GM19351 (cell line): ENCODE data around the gene ASB8.
A peak's percentile ranks its signal among the peaks of the same experiment; 100 is the strongest.
"Not testable (repeated sequence)": the region's sequence is repeated elsewhere in the genome, so short reads cannot be mapped to it uniquely, and the experiment has no call there.

Source experiments
- ATAC-seq: cut with Tn5 transposase; IDR thresholded peaks from one replicate; pipeline ENCODE4 v1.9.1; 2021; ENCODE audit warnings: mild to moderate bottlenecking, moderate library complexity; ENCODE audit not compliant: unreplicated experiment

ASB8 gene

DNA sequence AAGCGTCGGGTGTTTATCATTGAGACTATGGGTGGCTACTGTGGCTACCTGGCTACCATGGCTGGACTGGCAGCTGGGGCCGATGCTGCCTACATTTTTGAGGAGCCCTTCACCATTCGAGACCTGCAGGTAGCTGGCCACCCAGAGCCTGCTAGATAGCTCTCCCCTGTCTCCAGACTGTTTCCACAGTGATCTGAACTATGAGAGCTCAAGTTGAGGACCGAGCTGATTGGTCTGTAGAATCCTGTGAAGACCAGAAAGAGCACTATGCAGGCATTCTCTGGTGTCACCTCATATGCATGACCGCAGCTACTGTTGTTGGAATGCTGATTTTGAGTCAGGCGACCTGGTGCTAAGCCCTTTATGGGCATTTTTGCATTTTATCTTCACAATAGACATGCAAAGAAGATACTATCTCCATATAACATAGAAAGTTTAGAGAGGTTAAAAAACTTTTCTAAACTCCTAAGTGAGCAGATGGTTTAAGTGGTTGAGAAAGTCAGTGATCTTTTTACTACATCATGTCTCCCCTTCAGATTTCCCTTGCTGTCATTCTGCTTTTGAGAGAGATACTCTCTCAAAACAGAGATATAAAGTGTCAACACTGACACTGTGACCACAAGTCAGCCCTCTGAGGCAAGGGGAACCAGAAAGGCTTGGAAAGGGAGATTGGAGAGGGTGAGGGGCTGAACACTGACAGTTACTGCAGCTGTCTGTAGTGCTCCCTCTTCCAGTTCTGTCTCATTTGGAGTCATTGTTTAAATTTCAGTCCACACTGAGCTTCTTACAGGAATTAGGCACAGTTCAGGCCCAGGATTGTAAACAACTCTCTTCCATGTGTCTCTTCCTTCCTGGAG, 14.3 kb downstream of the ASB8 start:
- ATAC-seq, result no peak

DNA sequence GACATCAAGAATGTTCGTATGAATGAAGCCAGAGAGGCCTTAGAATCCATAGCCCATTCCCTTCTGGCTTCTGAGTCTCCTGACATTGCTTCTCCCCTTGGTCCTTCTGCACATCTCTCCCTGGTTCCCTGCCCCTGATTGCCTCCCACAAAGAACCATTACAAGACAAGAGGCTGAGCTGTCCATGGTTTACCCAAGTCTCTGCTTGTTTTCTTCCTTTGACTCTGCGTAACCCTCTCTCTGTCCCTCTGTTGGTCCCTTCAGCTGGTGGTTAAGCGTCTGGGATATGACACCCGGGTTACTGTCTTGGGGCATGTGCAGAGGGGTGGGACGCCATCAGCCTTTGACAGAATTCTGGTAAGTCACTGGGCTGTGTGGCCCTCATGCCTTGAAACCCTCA, 22.3 kb downstream of the ASB8 start:
- no peak for ATAC-seq

DNA sequence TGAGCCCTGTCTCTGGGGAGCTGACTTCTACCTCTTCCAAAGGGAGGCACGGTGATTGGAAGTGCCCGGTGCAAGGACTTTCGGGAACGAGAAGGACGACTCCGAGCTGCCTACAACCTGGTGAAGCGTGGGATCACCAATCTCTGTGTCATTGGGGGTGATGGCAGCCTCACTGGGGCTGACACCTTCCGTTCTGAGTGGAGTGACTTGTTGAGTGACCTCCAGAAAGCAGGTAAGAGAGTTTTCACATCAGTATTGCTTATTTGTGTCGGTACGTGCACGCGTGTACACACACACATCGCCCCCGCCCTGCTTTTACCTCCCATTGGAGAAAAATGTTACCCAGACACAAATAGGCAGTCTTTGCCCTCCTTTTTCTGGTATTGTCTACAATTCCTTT, 24.5 kb downstream of the ASB8 start:
- ATAC-seq, result no peak

DNA sequence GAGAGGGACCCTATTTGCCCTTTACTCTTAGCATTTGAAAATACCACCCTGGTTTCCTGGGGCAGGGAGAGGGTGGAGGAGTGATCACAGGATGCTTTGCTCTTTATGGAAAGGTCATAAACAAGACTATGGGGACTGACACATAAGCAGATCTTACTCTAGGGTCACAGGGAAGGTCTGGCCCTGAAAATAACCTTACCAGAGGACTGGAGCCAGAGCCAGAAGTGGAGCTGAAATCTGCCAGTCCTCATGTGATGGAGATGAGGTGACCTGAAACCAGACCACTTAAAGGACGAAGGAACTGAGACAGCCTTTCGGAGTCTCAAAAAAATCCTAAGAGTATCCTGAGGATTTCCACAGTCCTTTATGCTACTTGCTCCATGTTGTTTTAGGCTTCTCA, 25.8 kb downstream of the ASB8 start:
- no peak for ATAC-seq

DNA sequence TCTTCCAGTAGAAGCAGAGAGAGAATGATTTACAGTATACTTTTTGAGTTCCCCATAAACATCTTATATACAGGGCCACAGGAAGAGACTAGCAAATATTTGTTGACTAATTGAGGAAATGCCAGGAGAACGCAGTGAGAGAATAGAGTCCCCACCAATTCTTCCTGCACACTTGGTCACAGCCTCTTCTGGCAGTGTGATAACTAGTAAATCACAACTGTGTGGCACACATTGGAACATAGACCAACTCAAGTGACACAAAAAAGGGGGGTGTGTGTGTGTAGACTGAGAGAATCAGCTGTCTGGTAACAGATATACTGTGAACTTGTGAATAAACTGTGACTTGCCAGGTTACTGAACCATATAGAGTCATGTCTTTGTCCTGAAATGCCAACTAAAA, 27.9 kb downstream of the ASB8 start:
- no peak for ATAC-seq

DNA sequence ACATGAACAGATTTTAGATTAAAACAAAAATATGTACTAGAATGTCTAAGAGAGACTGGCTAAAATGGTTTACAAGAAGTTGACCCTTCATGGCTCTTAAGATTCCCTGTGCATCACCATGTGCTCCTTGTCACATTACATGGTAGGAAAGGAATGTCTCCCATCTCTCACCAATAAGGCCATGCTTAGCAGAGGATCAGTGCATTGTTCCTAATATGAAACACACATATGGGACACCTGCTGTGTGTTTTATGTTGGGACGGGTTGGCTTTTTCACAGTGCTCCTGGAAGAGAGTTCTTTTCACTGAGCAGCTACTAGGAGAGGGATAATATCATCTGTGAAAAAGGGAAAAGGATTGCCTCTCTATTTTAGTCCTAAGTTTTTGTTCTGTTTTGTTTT, 28.5 kb downstream of the ASB8 start:
- ATAC-seq, result no peak

DNA sequence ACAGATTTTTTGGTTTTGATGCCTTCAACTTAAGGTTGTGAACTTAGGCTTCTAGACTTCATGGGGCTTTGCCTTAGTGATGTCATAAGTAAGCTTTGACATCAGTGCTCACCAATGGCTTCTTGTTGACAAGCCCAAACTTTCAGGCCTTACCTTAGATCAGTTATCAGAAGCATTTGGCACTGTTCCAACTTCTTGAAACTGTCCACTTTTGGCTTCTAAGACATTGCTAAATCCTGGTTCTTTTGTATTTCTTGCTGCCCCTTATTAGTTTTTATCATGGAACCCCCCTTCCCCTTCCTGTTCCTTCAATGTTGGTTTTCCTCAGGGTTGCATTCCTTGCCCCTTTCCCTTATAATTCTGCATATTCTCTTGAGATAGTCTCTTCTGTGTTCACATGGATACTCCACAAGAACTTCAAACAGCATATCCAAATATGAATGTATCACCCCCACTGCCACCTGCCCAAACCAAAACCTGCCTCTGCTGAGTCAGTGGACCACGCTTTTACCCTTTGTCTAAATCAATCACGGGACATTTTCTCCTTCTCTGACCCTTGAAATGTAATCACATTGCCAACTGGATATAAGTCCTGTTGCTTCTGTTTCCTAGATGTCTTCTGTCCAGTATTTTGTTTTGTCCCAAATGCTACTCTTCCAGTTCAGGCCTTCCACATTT, 30.2 kb downstream of the ASB8 start:
- no peak for ATAC-seq

DNA sequence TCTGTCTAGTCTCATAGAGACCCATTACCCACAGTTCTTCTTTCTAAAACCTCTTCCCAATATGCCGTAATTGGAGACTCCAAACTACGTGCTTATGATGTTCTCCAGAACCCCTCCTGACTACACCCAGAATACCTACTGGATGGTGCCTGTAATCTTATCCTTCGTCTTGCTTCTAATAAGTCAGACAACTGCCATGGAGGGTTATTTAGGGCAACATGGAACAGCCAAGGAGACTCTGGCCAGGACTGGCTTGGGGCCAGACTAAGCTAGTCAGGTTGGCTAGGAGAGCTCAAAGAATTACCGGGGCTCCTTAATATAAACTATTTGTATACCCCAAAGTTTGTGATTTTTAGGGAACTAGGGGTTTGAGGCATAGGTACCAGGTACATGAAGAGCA, 31.3 kb downstream of the ASB8 start:
- no peak for ATAC-seq

DNA sequence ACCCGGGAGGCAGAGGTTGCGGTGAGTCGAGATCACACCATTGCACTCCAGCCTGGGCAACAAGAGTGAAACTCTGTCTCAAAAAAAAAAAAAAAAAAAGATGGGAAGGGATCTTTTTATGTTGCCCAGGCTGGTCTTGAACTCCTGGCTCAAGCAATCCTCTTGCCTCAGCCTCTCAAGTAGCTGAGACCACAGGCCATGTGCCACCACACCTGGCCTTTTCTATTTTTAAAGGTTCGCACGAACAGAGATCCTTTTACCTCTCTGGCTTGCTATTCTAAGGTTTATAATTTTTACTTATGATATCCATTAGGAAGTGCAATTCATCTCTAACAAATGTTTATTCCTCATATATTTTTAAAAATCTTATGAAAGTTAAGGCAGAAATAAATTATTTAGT, 31.8 kb downstream of the ASB8 start:
- not testable (repeated sequence) for ATAC-seq

DNA sequence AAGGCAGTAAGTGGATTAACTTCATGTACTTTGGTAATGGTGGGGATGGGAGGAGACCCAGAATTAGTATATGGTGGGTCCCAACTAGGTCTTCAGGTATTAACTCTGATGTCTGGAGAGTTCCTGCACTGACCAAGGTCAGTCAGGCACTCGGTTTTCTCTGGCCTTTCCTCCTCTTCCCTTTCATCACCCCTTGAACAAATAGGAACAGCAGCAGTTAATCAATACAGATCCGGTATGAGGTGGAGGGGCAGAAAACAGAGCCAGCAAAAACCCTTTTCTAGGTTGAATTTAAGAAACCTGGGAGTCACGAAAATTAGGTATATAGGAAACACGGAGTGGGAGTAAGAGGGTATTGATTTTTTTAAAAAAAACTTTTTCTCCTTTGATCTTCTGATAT, 34.1 kb downstream of the ASB8 start:
- no peak for ATAC-seq

DNA sequence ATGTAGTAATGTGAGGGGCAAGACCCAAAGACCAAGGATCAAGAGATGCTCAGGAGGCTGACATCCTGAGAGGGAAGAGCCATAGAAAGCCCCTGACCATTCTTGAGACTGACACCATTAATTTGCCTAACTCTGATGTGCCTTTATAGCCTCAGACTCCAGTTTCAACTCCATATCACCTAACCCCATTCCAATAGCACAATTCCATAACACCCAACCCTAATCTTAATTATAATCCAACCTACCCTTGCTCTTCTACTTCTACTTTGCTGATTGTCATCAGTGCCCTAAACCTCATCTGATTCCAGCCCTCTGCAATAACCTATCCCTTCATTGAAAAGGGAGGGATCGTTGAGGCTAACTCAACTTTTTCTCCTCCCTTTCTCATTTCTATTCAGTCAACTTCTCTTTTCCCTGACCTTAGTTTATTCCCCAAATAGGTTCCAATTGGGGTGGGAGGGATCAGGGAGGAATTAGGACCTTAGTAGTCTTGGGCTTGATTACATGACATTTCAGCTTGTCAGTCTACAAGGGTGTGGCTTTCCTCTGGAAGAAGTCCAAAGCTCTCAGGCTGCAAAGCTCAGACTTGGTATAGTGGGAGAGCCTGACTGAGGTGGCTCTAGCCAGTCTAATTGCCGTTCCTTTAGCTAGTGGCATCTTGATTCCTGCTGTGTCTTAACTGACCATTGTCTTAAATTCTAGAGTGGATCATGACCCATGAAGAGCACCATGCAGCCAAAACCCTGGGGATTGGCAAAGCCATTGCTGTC, 35.1 kb downstream of the ASB8 start:
- ATAC-seq, result no peak

DNA sequence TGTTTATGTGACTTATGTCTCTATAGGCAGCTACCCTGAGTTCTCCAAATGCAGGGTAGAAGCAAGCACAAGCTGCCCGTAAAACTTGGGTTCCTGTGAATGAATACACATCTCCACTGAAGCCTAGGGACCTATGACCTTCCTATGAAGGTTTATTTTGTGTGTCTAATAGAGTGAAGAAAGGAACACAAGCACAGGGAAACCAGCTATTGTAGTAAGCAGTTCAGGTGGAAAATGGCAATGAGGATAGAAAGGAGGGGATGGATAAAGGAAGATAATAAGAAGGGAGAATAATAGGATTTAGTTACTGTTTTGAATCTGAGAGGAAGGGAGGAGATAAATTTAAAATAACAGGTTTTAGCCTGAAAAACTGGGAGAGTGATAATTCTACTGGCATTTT, 35.8 kb downstream of the ASB8 start:
- no peak for ATAC-seq

DNA sequence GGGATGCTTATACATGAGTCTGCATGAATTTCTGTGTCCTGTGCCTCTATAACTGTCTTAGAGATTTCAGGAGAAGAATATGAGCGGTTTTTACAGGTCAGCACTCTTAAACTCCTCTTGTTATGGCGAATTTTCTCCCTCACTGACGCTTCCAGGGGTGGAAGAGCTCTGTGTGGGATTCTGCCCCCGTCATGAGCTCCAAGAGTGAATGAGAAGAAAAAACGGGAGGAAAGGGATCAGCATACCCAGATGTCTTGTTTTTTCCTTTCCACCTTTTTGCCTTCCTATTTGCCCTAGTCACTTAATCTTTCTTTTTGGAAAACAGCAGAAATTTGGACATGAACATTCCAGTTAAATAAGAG, 37.5 kb downstream of the ASB8 start:
- no peak for ATAC-seq

DNA sequence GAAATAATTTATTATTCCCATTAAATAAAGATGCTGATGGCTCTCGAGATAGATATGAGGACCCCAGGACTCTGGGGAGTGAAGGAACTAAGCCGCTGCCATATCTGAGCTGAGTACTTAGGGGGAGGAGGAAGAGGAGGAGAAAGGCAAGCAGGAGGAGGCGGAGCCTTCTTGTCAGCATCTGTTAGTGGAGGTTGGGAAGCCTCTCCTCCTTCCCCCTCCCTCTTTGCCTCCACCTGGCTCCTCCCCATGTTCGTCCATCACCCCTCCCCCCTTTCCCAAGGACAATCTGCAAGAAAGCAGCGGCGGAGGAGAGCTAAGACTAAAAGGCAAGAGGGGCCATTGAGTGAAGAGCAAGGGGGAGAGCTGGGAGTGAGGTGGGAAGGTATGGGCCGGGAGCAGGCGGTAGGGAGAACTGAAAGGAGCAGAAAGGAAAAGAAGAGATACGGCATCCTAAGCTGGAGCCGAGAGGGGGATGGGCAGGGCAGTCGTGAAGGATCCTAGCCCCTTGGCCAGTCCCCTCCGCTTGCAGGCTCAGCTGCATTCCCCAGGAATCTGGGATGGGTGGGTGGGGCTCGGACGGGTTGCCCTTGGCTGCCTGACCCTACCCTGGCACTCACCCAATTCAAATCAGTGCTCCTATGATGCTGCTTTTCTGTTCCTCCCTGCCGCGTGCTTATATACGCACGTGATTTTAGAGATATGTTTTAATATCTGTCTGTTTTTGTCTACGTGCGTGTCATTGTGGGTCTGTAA, 38.1 kb downstream of the ASB8 start, which contains the start of gene PFKM:
PFKM (plus strand) TSS at position 287 of the 756 bp plus-strand sequence. CDS start 3,411 bp downstream, outside the sequence.
- ATAC-seq, result peak; percentile 100

DNA sequence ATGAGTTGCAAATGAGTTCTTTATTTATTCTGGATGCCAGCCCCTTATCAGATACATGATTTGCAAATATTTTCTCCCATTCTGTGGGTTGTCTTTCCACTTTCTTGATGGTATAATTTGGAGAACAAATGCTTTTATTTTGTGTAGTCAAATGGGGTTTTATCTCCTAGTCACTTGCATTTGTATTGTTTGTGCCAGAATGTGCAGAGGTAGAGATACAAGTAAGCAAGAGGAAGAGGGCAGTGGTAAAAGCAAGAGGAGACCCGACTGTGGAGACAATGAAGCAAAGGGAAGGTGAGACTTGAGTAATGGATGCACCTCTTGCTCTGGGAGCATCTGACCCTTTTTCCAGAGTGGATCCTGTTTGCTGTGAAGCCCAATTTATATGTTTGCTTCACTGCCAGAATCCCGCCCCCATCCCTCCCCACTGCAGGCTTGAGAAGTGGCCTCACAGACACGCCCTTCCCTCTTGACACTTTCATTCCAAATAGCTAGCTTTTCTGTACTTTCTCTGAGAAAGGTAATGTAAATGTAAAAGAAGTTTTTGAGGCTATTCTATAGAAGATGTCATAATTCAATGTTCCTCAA, 38.9 kb downstream of the ASB8 start:
- ATAC-seq, result no peak

DNA sequence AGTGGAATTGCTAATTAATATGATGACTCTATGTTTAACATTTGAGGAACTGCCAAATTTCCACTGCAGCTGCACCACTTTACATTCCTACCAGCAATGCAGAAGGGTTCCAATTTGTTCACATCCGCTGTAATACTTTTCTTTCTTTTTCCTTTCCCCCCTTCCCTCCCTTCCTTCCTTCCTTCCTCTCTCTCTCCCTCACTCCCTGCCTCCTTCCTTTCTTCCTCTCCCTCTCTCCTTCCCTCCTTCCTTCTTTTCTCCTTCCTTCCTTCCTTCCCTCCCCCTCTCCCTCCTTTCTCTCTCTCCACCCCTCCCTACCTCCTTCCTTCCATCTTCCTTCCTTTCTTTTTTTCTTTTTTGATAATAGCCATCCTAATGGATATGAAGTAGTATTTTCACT, 41.4 kb downstream of the ASB8 start:
- no peak for ATAC-seq

DNA sequence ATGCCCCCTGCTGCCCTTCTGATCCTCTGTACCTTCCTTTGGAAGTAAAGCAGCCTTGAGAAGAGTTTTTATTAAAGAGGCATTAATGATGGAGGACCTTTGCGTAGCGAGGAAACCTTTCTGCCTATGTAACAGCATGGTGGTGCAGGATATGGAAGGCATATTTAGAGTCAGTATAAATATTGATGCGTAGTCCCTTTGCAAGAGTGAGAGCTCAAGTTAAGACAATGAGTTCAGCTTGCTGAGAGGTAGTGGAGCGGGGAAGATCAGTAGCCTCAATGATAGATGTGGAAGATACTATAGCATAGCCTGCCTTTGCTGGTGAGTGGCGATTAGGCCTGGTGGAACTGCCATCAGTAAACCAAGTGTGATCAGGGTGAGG, 46.0 kb downstream of the ASB8 start:
- ATAC-seq, result not testable (repeated sequence)

DNA sequence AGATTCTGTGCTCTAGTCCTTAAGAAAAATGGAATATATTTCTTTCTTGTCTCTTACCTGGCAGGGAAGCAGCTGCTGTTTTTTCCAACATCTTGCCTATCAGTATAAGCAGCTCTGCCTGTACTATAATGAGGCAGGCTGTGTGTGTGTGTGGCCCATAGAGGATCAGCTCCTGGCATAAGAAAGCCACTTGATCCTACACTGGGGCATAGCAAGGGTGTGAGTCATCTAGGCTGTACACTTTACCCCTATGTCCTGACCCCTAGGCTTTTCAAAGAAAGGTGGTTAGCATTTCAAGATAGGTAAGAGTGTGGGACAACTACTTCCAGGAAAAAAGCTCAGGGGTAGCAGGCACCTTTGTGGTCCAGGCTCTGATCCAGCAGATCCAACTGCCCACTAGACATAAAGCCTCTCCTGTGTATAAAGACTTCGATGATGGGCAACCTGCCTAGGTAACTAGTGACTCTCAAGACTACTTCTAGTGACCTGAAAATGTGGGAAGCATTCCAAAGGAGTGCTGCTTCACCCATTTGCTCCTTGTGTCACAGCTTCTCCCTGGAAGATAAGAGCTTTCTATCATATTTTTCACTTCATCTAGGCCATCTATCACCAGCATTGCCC, 46.5 kb downstream of the ASB8 start:
- no peak for ATAC-seq

DNA sequence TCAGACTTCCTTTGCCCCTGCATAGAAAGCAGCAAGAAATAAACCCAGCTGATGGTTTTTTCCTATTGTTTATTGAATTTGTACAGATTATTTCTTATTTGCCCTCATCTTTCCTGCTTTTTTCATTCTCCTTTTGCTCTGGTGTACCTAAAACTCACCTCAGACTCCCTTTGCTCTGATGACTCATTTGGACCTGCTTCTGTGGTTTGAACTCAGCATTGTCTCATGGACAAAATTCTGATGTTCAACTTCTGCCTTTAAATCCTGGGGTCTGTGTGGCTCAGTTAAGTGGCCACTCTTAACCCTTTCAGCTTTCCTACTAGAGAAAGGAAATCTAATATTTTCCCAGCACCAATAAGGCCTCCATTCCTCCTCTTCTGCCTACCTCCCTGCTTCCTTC, 47.9 kb downstream of the ASB8 start:
- ATAC-seq, result no peak
